HG03571 (cell line): ENCODE results near the gene TMEM151B.

ENCODE experiments used
- ATAC-seq: cut with Tn5 transposase; IDR thresholded peaks from one replicate; pipeline ENCODE4 v1.9.1; 2021; ENCODE audit not compliant: unreplicated experiment

TMEM151B gene

DNA sequence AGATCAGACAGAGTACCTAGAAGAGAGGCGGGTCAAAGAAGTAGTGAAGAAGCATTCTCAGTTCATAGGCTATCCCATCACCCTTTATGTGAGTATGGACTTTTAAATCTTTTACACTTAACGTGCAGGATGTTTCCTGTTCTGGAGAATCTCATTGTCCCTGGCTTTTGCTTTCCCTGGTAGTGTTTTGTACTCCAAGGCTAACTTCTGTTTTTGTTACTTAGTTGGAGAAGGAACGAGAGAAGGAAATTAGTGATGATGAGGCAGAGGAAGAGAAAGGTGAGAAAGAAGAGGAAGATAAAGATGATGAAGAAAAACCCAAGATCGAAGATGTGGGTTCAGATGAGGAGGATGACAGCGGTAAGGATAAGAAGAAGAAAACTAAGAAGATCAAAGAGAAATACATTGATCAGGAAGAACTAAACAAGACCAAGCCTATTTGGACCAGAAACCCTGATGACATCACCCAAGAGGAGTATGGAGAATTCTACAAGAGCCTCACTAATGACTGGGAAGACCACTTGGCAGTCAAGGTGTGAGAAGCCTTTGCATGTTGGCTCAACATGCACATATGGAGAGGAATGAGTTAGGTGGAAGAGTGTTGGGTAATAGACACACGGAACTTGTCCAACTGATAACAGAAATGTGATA is 20.1 kb upstream of the TMEM151B start:
- no peak for ATAC-seq

DNA sequence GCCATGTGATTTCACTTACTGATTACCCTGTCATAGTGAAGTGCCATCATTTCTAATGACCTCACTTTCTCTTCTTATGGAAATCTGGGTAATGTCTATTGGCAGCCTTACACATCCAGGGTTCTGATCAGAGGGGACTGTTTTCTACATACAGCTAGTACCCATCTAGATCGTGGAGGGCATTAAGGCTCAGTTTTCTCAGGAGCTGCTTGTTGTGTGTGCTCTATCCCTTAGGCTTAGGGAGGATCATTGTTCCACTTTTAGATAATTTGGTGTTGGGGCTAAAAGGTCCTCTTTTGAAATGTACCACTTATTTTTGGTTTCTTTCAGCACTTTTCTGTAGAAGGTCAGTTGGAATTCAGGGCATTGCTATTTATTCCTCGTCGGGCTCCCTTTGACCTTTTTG is 19.5 kb upstream of the TMEM151B start:
- no peak for ATAC-seq

DNA sequence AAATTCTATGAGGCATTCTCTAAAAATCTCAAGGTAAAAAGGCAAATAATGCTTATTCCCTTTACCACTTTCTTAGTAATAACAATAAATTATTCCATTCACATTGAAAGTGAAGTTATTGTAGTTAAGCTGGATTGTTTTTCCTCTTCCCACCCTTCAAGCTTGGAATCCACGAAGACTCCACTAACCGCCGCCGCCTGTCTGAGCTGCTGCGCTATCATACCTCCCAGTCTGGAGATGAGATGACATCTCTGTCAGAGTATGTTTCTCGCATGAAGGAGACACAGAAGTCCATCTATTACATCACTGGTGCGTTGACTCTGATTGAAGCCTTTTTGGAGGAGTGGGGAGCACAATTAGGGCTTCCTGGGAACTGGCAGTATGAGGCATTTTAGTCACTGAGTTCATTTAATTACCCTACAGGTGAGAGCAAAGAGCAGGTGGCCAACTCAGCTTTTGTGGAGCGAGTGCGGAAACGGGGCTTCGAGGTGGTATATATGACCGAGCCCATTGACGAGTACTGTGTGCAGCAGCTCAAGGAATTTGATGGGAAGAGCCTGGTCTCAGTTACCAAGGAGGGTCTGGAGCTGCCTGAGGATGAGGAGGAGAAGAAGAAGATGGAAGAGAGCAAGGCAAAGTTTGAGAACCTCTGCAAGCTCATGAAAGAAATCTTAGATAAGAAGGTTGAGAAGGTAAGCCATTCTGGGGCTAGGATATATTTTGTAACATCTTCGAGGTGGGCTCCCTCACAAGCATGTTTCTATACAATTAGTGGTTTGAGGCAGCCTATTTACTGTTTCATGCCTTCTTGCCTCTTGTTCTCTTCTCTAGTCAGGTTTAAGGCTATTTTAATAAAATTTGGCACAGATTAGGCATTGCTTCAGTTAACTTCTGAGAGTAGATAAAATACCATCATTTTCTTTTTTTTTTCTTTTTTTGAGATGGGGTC is 18.4 kb upstream of the TMEM151B start:
- ATAC-seq = no peak

DNA sequence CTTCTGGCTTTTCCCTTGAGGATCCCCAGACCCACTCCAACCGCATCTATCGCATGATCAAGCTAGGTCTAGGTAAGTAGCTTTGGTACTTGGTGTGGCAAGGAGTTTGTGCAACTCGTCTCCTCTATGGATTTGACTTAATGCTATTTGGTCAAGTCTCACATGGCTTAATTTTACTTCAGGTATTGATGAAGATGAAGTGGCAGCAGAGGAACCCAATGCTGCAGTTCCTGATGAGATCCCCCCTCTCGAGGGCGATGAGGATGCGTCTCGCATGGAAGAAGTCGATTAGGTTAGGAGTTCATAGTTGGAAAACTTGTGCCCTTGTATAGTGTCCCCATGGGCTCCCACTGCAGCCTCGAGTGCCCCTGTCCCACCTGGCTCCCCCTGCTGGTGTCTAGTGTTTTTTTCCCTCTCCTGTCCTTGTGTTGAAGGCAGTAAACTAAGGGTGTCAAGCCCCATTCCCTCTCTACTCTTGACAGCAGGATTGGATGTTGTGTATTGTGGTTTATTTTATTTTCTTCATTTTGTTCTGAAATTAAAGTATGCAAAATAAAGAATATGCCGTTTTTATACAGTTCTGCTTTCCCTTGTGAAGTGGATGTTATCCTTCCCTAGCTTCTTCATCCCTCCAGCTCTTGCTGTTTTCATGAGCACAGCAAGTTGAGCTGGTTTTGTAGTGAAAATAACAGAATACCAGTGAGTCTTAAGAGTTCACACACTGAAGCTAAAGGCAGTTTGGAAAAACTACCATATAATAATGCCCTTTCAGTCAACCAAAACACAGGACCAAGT is 16.7 kb upstream of the TMEM151B start:
- ATAC-seq = no peak

DNA sequence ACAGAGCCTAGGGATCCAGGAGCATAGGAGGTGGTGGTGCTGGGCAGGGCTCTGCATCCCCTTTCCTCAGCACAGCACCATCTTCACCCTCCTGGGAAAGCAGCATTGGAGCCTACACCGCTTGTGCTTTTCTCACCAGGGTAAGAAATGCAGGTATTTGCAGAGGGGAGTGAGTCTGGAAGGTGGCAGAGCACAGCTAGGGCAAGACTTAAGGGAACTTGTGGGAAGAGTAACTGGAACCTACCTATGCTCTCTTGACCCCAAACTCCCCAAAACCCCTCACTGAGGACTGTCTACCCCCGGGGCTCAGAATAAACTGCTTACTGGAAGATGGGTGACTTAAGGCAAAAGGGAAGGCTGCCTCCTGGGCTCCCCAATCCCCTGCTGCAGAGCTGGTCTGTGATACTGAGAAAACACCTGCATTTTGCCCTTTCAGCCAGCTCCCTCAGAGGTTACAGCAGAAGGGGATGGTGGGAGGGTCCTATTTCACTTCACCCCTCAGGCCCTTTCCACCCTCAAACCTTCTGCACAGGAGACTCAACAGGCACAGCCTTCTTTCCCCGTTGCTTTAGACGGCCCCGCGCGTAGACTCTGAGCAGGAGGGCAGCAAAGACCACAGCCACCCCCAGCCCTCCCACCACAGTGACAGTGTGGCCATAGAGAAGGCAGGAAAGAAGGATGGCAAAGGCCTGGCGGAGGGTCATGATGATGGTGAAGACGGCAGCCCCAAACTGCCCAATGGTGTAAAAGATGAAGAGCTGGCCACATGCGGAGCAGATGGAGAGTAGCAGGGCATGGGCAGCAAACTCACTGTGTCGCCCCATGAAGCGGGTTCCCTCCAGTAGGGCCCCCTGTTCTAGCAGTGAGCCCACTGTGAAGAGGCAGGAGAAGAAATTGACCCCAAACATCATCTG is 15.8 kb upstream of the TMEM151B start:
- no peak for ATAC-seq

DNA sequence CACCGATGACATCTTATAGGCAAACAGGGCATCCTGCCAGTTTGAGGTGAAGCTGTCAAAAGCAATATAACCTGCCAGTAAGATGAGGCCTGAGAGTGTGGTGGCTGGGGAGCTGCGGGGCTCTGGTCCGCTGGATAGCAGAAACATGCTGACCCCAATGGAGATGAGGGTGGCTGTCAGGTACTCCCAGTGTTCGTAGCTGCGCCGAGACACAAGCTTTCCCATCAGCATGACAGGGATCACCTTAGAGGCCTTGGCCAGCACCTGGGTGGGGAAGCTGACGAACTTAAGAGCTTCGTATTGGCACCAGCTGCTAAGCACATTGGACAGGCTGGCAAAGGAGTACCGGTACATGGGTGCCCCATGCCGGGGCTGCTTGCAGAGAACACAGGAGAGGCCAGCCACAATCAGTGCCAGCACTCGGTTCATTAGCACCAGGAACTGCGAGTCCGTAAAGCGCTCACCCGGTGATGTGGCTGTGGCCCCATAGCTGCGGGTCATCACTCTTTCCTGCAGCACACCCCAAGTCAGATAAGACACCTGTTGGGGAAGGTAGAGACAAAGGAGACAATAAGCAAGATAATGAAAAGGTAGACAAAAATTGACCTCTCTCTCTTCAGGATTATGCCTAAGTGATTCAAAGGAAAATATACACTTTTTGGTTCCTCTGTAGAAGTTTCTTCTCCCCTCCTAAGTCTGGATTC is 15.0 kb upstream of the TMEM151B start:
- no peak for ATAC-seq

DNA sequence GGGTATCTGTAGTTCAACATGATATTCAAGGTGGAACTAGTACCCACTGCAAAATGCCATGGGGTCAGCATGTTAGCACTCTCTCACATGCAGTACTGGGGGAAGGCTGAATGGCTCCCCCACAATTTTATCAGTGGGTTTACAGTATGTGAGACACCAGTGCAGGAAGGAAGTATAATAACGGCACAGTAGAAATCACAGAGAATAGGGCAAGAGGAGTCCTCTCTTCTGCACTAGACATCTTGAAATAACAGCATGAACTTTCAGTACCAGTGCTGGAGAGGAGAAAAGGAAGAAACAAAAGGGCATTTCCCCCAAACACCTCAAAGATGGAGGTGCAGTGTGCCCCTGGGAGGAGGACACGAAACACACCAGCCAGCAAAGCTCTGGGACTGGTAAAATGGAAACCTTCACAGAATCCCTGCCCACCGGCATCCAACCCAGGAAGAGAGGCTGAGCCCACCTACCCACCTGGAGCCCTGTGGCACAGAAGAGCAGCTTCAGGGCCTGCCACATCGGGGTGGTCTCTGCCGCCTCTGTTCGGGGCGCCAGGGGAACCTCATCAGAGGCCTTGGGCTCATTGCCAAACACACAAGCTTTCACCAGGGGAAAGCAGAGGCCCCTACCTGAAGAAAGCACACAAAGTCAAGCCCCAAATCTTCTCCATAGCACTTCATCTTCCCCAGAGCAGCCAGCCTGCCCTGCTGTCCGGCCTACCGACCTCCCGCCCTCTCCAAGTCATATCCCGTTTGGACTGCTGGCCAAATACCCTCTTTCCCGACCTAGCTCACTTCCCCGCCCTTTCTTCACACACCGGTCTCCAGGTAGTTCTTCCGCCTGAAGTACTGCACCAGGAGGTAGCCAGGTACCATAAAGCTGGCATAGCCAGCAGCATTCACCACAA is 14.1 kb upstream of the TMEM151B start:
- ATAC-seq = no peak

DNA sequence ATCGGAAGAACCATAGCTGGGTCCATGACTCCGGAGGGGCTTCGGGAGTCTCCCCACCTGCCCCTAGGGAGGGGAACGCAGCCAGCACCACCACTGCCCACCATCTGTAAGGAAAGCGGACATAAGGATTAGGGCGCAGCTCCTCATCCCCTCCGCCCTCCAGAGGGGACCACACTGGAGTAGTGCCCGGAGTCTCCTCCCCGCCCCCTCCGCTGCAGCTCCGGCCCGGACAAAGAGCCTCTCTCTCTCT is 13.6 kb upstream of the TMEM151B start:
- no peak for ATAC-seq

DNA sequence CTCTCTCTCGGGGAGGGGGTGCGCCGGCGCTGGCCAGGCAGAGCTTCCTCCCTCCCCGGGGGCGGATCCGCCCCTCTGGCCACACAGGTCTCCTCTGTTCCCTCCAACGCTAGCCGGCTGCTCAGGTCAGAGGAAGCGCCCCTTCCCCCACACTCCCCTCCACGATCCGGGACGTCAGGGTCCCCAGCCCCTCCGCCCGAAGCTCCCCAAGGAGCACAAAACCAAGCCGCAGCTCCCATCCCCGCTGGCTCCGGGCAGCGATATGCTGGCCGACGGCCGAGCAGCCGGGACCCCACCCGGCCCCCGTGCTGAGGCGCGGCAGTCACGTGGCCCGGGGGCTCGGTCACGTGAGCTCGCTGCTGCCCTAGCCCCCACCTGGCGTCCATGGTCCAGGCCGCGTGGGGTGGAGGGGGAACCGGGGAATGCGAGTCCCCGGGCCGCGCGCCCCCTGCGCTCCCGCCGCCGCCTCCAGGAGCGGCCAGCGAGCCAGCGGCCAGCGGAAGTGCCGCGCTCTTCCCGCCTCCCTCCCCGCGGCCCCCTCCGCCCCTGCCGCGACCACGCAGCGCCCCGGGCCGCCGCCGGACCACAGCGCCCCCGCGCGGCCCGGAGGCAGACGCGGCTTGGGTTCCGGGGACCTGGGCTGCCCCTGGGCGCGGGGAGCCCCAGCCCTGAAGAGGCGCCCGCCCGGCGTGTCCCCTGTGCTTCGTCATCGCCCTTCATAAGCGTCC is 13.1 kb upstream of the TMEM151B start, which contains the start of gene SLC35B2:
Gene SLC35B2 (minus strand): TSS at position 504 of the 728 bp plus-strand sequence. CDS start 118 bp downstream, at position 386.
- peak; percentile 45 for ATAC-seq

DNA sequence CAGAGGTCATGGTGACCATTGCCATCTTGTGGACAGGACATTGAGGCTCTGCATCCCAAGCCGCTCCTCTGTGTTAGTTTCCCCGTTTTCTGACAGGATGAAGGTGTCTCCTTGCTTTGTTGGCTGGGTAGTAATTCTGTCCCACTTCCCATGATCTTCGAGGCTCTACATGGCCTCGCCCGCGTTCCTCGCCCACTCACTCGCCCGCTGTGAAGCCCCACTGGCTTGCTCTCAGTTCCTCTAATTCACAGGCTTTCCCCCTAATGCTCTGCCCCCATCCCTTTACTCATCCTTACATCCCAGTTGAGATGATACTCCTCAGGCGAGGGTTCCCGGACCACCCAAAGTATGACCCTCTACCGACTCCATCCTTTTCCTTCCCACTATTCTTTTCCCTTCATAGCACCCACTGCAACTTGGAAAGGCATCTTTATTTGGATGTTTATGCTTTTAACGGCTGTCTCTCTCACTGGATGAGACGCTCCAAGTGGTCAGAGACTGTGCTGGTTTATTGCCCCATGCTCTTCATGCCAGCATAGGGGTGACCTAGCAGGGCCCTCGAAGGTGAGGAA is 12.4 kb upstream of the TMEM151B start:
- peak; percentile 22 for ATAC-seq

DNA sequence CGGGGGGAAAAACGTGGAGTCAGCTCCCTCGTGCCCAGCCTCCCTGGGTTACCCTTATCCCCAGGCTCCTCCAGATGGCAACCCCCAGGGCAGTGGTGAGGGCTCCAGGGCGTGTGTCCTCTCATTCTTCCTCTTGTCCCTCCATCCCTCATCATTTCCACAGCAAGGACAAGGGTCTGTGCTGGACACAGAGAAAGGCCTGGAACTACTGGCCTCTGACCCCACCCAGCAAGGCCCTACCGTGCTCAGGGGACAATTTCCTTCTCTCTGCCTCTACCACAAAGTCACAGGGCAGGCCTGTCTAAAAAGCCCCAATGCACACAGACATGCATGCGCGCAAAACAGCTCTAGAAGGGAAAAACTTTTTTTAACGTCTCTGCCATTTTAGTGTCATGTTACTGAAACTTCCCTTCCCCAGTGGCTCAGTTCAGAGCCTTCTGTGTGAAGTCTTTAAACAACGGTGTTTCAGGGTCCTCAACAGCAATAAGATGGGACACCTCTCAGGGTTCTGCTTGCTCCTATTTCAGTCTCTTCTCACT is 11.9 kb upstream of the TMEM151B start:
- ATAC-seq = no peak

DNA sequence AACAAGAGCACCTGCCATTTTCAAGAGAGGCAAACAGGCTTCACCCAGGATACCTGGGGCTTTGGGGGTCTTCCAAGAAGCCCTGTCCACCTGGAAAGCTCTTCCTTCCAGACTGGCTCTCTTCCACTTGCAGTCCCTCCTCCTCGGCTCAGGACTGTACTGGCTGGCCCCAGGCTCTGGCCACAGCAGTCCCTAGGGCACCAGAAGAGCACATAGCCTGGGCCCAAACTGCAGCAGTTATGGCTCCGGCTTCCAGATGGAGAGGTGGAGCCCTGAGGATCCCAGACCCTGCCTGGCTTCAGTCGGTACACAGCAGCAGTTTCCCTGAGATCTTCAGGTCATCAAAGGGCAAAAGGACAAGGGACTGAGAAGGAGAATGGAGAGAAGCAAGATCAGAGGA is 11.3 kb upstream of the TMEM151B start:
- ATAC-seq = no peak

DNA sequence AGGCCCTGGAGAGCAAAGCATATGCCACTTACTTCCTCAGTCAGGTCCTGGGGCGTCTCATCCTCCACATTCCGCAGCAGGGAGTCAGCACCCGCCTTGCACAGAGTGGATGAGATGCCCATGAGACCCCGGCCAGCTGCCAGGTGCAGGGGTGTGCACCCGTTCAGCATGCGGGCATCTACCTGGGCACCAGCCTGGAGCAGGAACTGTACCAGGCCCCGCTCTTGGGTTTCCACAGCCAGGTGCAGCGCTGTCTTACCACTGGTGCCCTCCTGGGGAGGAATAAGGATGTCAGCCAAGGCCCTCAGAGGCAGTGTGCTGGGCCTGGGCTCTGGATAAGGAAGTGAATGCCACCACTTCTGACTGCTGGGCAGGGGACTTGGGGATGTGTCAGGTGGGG is 10.2 kb upstream of the TMEM151B start:
- no peak for ATAC-seq

DNA sequence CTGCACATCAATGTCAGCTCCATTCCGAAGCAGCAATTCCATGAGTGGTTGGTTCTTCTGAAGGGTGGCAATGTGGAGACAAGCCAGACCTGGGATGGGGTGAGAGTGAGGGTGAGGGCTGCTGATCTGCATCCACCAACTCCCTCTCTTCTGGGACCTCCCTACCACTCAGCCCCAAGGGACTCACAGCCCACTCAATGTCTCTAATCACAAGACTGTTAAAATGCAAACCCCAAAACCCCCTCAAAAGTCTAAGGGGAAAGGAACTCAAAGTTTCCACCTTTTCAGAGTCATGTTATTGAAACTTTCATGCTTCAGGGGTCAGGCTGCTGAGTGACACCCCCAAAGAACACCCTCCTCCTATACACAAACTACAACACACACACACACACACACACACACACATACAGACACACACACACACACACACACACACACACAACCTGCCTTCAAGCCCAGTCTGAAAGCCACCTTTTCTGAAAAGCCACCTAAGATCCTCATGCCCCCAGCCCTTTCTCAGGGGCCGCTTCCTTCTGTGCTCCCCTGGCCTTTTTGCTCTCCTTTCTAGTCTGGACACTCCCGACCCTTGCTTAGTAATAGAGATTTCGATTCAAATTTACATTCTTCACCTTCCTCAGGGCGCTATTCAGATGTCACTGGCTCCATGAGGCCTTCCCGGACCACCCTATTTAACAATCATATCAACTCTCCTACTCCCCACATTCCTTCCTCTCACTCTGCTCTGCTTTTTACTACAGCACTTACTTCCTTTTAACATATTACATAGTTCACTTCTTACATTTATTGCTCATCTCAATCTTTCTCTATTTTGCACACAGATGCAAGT is 9.6 kb upstream of the TMEM151B start:
- ATAC-seq = no peak

DNA sequence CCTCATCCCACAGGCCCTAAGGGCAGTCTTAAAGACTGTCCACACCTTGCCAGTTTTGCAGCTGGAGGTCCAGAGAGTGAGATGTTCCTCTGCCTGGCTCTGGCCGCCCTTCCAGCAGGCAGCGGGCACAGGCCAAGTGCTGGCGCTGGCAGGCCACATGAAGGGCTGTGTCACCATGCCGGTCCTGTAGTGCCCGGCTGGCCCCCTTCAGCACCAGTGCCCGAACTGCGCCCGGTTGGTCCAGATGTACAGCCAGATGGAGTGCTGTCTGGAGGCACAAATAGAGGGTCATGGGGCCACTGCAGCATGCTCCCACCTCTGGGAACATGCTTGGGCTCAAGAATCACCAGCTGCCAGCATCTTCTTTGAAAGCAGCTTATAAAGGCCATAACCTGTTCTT is 8.7 kb upstream of the TMEM151B start:
- no peak for ATAC-seq

DNA sequence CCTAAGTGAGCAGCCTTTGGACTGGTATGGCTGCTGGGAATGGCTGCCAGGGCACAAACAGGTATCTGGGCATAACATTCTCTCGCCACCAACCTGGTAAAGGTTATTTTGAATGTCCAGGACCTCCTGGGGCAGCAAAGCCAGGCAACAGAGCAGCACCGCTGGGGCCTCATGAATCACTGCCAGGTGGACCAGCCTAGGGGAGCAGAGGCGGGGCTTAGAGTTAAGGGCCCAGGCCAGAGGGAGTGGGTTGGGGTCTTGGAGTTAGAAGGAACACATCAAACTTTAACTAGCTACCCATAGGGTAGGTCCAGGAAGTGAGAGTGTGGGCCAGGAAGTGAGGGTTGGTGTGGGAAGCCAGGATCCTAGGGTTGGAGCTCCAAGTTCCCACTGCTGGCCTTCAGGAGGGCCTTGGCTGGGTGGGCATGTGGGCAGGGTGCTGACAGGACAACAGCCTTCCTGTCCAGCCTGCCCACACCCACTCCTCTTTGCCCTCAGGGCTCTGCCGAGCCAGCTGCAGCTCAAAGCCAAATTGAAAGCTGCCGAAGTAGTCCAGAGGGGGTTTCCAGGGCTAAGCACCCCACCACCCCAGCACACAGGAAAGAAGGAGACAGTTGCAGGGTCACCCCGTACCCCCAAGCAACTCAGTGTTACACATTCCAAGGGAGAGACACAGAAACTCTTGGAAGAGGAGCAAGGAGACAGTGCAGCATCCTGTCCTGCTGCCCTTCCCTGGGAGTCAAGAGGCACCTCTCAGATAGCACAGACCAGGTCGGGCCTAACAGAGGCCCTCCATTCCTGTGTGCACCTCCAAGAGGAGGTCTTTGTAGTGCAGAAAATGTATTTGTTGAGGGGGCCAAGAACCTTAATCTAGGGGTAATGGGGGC is 7.5 kb upstream of the TMEM151B start:
- no peak for ATAC-seq
